HepG2 (cell line): ENCODE results near the gene CDH12. TPM values are rescaled to one million over a fixed set of nuclear protein-coding genes. Genes with fewer than 3 reads are reported as not detected.
"Not testable (repeated sequence)": the region's sequence is repeated elsewhere in the genome, so short reads cannot be mapped to it uniquely, and the experiment has no call there.

ENCODE experiments used
- ATAC-seq: fragments of 200-7000 bp; cut with Tn5 transposase; 3 replicates; pipeline ENCODE4 v1.9.1; 2020; ENCODE audit warnings: mild to moderate bottlenecking, moderate library complexity
- BruUV-seq: library from RNA; stranded (reverse); fragments of 400-500 nt; replicated peaks from 2 replicates; lab custom pipeline; 2021; lab: Mats Ljungman, UMichigan
- CTCF ChIA-PET: fragments of 300-600 bp; formaldehyde crosslinking; extraction: SDS; loops from one replicate; lab custom pipeline; 2021; ENCODE audit warnings: low total read pairs, inconsistent platforms, low intra/inter-chr PET ratio; lab: Yijun Ruan, JAX
- POLR2A ChIA-PET: fragments of 350-600 bp; sonication (Branson Sonifier 250); formaldehyde crosslinking; loops from one replicate; lab custom pipeline; 2020; ENCODE audit warnings: antibody characterized with exemption, inconsistent platforms; lab: Yijun Ruan, JAX
- DNase-seq: peaks from one replicate; pipeline ENCODE4 v3.0.0-alpha.2; 2015; ENCODE audit warnings: low spot score
- FAIRE-seq: peaks from 3 replicates; lab custom pipeline; 2011; peaks lifted over from hg19 to GRCh38; lab: Jason Lieb, UNC
- H2AFZ ChIP-seq: one replicate; pipeline ENCODE4 v1.6.1; 2011; ENCODE audit warnings: low read length, inconsistent platforms
- H3K27ac ChIP-seq: fragments of 300-600 bp; 3 replicates; pipeline ENCODE4 v1.8.0; 2011; ENCODE audit warnings: mixed run types, mild to moderate bottlenecking, mixed read lengths, low read length, inconsistent platforms; ENCODE audit not compliant: insufficient read depth; ENCODE audit errors: extremely low read length
- H3K27me3 ChIP-seq, 2 experiments: fragments of 200-600 bp in 1 of 2; 2 replicates in 1 of 2; 3 replicates in 1 of 2; pipeline versions ENCODE4 v1.6.0 to v1.8.0; 2011; ENCODE audit warnings: low read length in 2 of 2, mild to moderate bottlenecking in 2 of 2, moderate library complexity in 2 of 2, inconsistent platforms in 1 of 2; ENCODE audit not compliant: insufficient read depth in 2 of 2, control insufficient read depth in 1 of 2
- H3K36me3 ChIP-seq, 2 experiments: fragments of 200-600 bp in 1 of 2; replicated peaks in 1 of 2; 2 replicates in 1 of 2; 3 replicates in 1 of 2; pipeline versions ENCODE4 v1.5.1 to v1.8.0; 2011; ENCODE audit warnings: low read length in 2 of 2, inconsistent platforms in 1 of 2; ENCODE audit not compliant: insufficient read depth in 2 of 2, control insufficient read depth in 1 of 2
- H3K4me1 ChIP-seq: 2 replicates; pipeline ENCODE4 v1.5.1; 2012; ENCODE audit warnings: low read length, inconsistent platforms; ENCODE audit not compliant: insufficient read depth
- H3K4me2 ChIP-seq: 2 replicates; pipeline ENCODE4 v1.6.0; 2011; ENCODE audit warnings: low read depth, low read length, inconsistent platforms
- H3K4me3 ChIP-seq, 3 experiments: fragments of 200-600 bp in 1 of 3; sonication (generic), shearing (Covaris generic) in 1 of 3; replicated peaks in 1 of 3; 2 replicates each; pipeline ENCODE4 v1.5.1; 2011 to 2016; ENCODE audit warnings: low read length in 3 of 3, inconsistent platforms in 2 of 3, low read depth in 2 of 3, mild to moderate bottlenecking in 2 of 3, control low read depth in 1 of 3, mixed read lengths in 1 of 3; ENCODE audit not compliant: insufficient read depth in 1 of 3
- H3K79me2 ChIP-seq: one replicate; pipeline ENCODE4 v1.6.1; 2011; ENCODE audit warnings: low read length, inconsistent platforms; ENCODE audit not compliant: insufficient read depth
- H3K9ac ChIP-seq: 2 replicates; pipeline ENCODE4 v1.6.0; 2011; ENCODE audit warnings: mild to moderate bottlenecking, low read depth, low read length, inconsistent platforms; ENCODE audit not compliant: insufficient read depth
- H3K9me3 ChIP-seq: 2 replicates; pipeline ENCODE4 v1.5.1; 2012; ENCODE audit warnings: mild to moderate bottlenecking, low read length
- H4K20me1 ChIP-seq: 2 replicates; pipeline ENCODE4 v1.6.0; 2011; ENCODE audit warnings: inconsistent platforms, mild to moderate bottlenecking, low read length, moderate library complexity; ENCODE audit not compliant: insufficient read depth
- ZNF407 ChIP-seq: sonication (generic); formaldehyde crosslinking; IDR thresholded peaks from one replicate; pipeline ENCODE4 v1.5.1; 2020; ENCODE audit warnings: mild to moderate bottlenecking, missing genetic modification reagents; ENCODE audit errors: not compliant biosample characterization
- WGBS: methylation state at CpG from one replicate; pipeline ENCODE4 v1.1.6; 2017; ENCODE audit warnings: low lambda C conversion rate; 5-methylcytosine and 5-hydroxymethylcytosine counted together
- in situ Hi-C: cut with HindIII; loops from 2 replicates; pipeline ENCODE4 v1.10.0; 2017; ENCODE audit warnings: low pct_unique_long_range_greater_than_20kb; ENCODE audit not compliant: extremely low pct_ligation_motif_present
- intact Hi-C: fragments of 100-400 bp; cut with micrococcal nuclease; formaldehyde crosslinking; loops from one replicate; pipeline ENCODE4 v1.10.0; 2022; ENCODE audit not compliant: unreplicated experiment
- polyA plus RNA-seq, 8 experiments: library from polyadenylated mRNA; depleted of rRNA in 3 of 8; stranded (reverse) in 7 of 8; unstranded in 1 of 8; fragments of >200 nt; fragmentation: Illumina TruSeq in 4 of 8; extraction: Trizol in 4 of 8; gene quantifications; 2 replicates each; pipeline versions ENCODE4 v1.2.1 to v1.2.3, GENCODE V29; 2011 to 2016; ENCODE audit warnings: low read depth in 4 of 8, missing spikeins in 1 of 8, mixed read lengths in 1 of 8; ENCODE audit not compliant: insufficient read depth in 1 of 8
- total RNA-seq, 5 experiments: library from RNA; depleted of rRNA; stranded (reverse); fragments of >200 nt; fragmentation: Illumina TruSeq; extraction: Trizol; gene quantifications; 2 replicates each; pipeline ENCODE4 v1.2.3, GENCODE V29; 2016; ENCODE audit warnings: low read depth in 1 of 5

Gene CDH12
- total and polyA plus RNA-seq, 2 of the 13 experiments (the other 11 are each of a cell fraction or from before 2014, with no cell fraction given), result not detected

GRCh38 chr5:22521521-22521920 is 331.6 kb downstream of the CDH12 start (continued):
- TF ChIP-seq ZNF407 (CRISPR knock-in tag), result no peak

- CTCF ChIA-PET, H3K27me3 ChIP-seq, H3K4me3 ChIP-seq, H3K9ac ChIP-seq, in situ Hi-C loops, DNase-seq, H3K27ac ChIP-seq, H3K4me1 ChIP-seq, H3K9me3 ChIP-seq, intact Hi-C loops, H4K20me1 ChIP-seq, POLR2A ChIA-PET, H3K36me3 ChIP-seq, H2AFZ ChIP-seq, BruUV-seq, H3K79me2 ChIP-seq, FAIRE-seq, ATAC-seq, H3K4me2 ChIP-seq: not testable (repeated sequence)
- WGBS, result 18% methylated on average over 7 of the region's 7 CpGs
Observed at GRCh38 chr5:22516497-22516896, 336.6 kb downstream of the CDH12 start.
